ENCODE measurements around the gene SSH3. TPM values are rescaled to one million over a fixed set of nuclear protein-coding genes. Genes with fewer than 3 reads are reported as not detected.

SSH3 gene
- total and polyA plus RNA-seq, 2 of the 8 experiments (the other 6 are each of a cell fraction or from before 2014, with no cell fraction given): 16.9 to 19.8 TPM

DNA sequence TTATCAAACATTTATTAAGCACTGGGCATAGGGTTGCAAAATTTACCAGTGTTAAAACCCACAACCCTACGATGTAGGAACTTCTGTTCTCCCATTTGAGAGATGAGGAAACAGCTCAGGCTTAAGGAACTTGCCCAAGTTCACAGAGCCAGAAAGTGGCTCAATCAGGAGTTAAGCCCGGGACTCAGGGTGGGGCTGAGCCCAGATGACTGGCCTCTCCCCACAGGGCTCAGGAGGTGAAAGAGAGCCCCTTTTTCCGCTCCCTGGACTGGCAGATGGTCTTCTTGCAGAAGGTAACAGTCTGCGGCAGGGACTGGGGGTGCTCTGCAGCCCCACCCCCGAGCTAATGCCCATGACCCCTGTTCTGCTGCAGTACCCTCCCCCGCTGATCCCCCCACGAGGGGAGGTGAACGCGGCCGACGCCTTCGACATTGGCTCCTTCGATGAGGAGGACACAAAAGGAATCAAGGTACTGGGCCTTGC lies 19.8 kb upstream of the SSH3 start:
- Histone ChIP-seq H2BK5ac (ENCODE audit: low read depth, low read length) (no peak overlapping the region), H3K4ac (replicated peaks; ENCODE audit: insufficient read length, low read depth, low read length) (no peak overlapping the region), H3K4me3 (ENCODE audit: extremely low read depth in 1 of 4, insufficient read depth in 2 of 4, low read depth in 3 of 4, low read length in 4 of 4) (no peak overlapping the region), H4K5ac (ENCODE audit: insufficient read length, low read depth, low read length) (no peak overlapping the region), H2BK120ac (replicated peaks; ENCODE audit: low read depth, low read length) (no peak overlapping the region), H4K20me1 (replicated peaks in 1 of 2; ENCODE audit: control insufficient read depth in 1 of 2, insufficient read depth in 2 of 2, low read length in 2 of 2) (peaks cover 0 to 2% of the 10 kb centered on the region in 2 experiments), H3K9ac (replicated peaks in 1 of 4; ENCODE audit: extremely low read depth in 1 of 4, low read depth in 3 of 4, low read length in 3 of 4) (no peak overlapping the region), H3K27ac (ENCODE audit: low read depth, low read length) (no peak overlapping the region), H3K18ac (ENCODE audit: extremely low read depth, low read length) (no peak overlapping the region), H2BK20ac (ENCODE audit: low read length) (no peak overlapping the region), H3K14ac (ENCODE audit: insufficient read length) (no peak overlapping the region), H2AK5ac (ENCODE audit: low read depth, low read length) (no peak overlapping the region), H2BK12ac (ENCODE audit: low read depth, low read length) (no peak overlapping the region), H4K91ac (replicated peaks; ENCODE audit: insufficient read length, low read length) (no peak overlapping the region), H3K79me1 (ENCODE audit: low read depth, low read length) (no peaks in the 10 kb centered on the region; the same call in 1 of the 2 replicates), H3K56ac (replicated peaks; ENCODE audit: insufficient read length, low read depth, low read length) (no peak overlapping the region), H3K23ac (ENCODE audit: insufficient read length) (no peak overlapping the region), H4K8ac (ENCODE audit: extremely low read depth, insufficient read depth, low read length) (no peak overlapping the region), H3K23me2 (ENCODE audit: low read depth, low read length) (peaks cover 2% of the 10 kb centered on the region; the same call in 1 of the 2 replicates), H3K79me2 (ENCODE audit: control insufficient read depth in 1 of 2, insufficient read depth in 2 of 2, low read length in 2 of 2) (no peaks in the 10 kb centered on the region), H3K4me2 (ENCODE audit: insufficient read depth in 1 of 2, low read depth in 2 of 2, low read length in 2 of 2) (no peak overlapping the region), H2BK15ac (ENCODE audit: low read length) (no peak overlapping the region), H3K27me3 (replicated peaks in 1 of 4; ENCODE audit: control insufficient read depth in 3 of 4, extremely low read depth in 1 of 4, insufficient read depth in 3 of 4, low read length in 3 of 4) (no peaks in the 10 kb centered on the region), H2AFZ (ENCODE audit: low read length) (no peak overlapping the region), H3K4me1 (replicated peaks in 1 of 4; ENCODE audit: control insufficient read depth in 3 of 4, insufficient read depth in 4 of 4, low read length in 3 of 4) (peaks cover 0 to 10% (median 5%) of the 10 kb centered on the region in 4 experiments; a peak in 6 of 7 replicates), H3K9me3 (ENCODE audit: insufficient read depth in 2 of 2, low read depth in 1 of 2, low read length in 1 of 2) (no peaks in the 10 kb centered on the region), H3K36me3 (ENCODE audit: control insufficient read depth in 2 of 4, insufficient read depth in 4 of 4, low read length in 3 of 4) (peaks cover 15 to 55% (median 38%) of the 10 kb centered on the region in 4 experiments)
- no peak for DNase-seq (ENCODE audit: low read depth in 1 of 2, low spot score in 2 of 2)
- 95% methylated on average over 13 of the region's 13 CpGs; no CpG with 5 or more reads in 1 of the 2 experiments for WGBS, 2 experiments (ENCODE audit: extremely low coverage in 1 of 2, insufficient coverage in 1 of 2, insufficient read length in 1 of 2, insufficient replicate concordance in 2 of 2, low coverage in 1 of 2, low lambda C conversion rate in 2 of 2, missing lambda C conversion rate in 1 of 2)
- ChIA-PET CTCF (ENCODE audit: partially characterized antibody) (interaction anchor here (1.0 to 3.6 kb wide), 12 partner anchors 8 to 84 kb away, joined by 3 to 19 read pairs (median 4); partner anchors contain the start of gene SSH3), POLR2A (ENCODE audit: partially characterized antibody) (interaction anchor here (0.8 to 2.1 kb wide), 3 partner anchors 13 to 20 kb away, joined by 3 to 5 read pairs (median 4); partner anchors contain the start of gene SSH3)
- no peak for FAIRE-seq
- no peak for TF ChIP-seq NANOG (IDR thresholded peaks at IDR 0.05; ENCODE audit: insufficient read depth, low read depth, low read length, poor library complexity, severe bottlenecking)
- no peak for TF ChIP-seq GABPA (IDR thresholded peaks at IDR 0.05; ENCODE audit: borderline replicate concordance, insufficient read depth, low read length)
- no peak for TF ChIP-seq ZNF274 (IDR thresholded peaks at IDR 0.05; ENCODE audit: borderline replicate concordance, extremely low read depth, low read length)
- no peak for TF ChIP-seq POLR2AphosphoS5 (IDR thresholded peaks at IDR 0.05; ENCODE audit: low read depth, low read length)
- TF ChIP-seq, protein P1, sequence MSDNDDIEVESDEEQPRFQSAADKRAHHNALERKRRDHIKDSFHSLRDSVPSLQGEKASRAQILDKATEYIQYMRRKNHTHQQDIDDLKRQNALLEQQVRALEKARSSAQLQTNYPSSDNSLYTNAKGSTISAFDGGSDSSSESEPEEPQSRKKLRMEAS (IDR thresholded peaks at IDR 0.05): no peak
- no peak for TF ChIP-seq SIX5 (IDR thresholded peaks at IDR 0.05; ENCODE audit: low read depth, low read length)
- TF ChIP-seq HDAC2 (IDR thresholded peaks at IDR 0.05; ENCODE audit: borderline replicate concordance in 1 of 2, low read depth in 2 of 2, low read length in 2 of 2): no peak
- no peak for TF ChIP-seq EP300 (IDR thresholded peaks at IDR 0.05; ENCODE audit: borderline replicate concordance in 1 of 2, low read depth in 2 of 2, low read length in 2 of 2)
- no peak for TF ChIP-seq SIRT6 (IDR thresholded peaks at IDR 0.05; ENCODE audit: low read length)
- no peak for TF ChIP-seq JUND (IDR thresholded peaks at IDR 0.05; ENCODE audit: low read length)
